COLO829 (cell line): ENCODE data around the gene PCSK7.
"Not testable (repeated sequence)": the region's sequence is repeated elsewhere in the genome, so short reads cannot be mapped to it uniquely, and the experiment has no call there.

ENCODE experiments used
- DNase-seq: peaks from one replicate; pipeline ENCODE4 v3.0.0; 2012; ENCODE audit warnings: low spot score

Gene PCSK7, protein sequence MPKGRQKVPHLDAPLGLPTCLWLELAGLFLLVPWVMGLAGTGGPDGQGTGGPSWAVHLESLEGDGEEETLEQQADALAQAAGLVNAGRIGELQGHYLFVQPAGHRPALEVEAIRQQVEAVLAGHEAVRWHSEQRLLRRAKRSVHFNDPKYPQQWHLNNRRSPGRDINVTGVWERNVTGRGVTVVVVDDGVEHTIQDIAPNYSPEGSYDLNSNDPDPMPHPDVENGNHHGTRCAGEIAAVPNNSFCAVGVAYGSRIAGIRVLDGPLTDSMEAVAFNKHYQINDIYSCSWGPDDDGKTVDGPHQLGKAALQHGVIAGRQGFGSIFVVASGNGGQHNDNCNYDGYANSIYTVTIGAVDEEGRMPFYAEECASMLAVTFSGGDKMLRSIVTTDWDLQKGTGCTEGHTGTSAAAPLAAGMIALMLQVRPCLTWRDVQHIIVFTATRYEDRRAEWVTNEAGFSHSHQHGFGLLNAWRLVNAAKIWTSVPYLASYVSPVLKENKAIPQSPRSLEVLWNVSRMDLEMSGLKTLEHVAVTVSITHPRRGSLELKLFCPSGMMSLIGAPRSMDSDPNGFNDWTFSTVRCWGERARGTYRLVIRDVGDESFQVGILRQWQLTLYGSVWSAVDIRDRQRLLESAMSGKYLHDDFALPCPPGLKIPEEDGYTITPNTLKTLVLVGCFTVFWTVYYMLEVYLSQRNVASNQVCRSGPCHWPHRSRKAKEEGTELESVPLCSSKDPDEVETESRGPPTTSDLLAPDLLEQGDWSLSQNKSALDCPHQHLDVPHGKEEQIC

DNA sequence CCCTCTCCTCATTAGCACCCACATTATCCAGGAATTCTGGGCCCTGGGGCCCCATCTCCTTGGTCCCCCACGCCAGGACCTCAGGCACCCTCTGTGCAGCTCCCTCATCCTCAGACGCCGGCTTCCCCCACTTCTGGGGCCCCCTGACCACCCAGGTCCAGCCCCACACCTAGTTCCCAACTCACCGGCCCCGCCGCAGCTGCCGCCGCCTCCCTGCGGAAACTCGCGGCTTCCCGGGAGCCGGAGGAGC is at the start of gene PCSK7:
Gene PCSK7 (minus strand): TSS at position 232 of the 250 bp plus-strand sequence. CDS start 2,229 bp downstream, outside the sequence.
- DNase-seq = peak; percentile 77

DNA sequence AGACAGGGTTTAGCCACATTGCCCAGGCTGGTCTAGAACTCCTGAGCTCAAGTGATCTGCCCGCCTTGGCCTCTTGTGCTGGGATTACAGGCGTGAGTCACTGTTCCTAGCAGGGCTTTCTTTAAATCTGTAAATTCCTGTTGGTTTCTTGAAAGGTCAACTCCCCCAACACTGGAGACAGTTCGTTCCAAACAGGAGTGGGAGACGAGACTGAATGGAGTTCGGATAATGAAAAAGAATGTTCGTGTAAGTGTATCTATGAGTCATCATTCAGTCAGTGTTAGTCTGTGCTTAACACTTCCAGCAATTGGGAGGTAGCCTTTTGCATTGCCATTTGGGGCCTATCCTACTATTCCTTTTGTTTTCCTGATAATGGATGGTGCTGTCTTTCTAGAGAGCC is 49.3 kb upstream of the PCSK7 start:
- peak; percentile 73 for DNase-seq

DNA sequence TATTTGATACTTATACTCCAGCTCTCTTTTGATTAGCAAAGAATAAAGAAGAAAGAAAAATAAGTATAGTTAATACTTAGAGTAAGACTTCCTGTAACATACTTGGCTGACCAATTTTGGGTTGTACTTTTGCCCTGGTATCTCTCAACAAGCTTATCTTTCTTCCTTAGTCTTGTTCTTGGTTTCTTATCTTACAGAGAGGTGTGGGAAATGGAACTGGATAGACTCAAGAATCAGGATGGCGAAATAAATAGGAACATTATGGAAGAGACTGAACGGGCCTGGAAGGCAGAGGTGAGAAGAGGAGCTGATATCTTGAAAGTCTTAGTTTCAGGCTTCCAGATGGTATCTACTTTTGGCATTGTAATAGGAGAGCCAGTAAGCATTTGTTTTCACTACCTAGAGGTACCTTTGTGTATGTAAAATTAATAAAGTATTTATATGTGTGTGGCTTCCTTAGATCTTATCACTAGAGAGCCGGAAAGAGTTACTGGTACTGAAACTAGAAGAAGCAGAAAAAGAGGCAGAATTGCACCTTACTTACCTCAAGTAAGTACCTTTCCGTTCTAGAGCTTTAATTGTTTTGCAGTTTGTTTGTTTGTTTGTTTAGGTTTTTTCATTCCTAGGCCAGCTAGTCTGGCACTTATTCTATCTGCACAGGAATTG is 48.0 kb upstream of the PCSK7 start:
- DNase-seq = no peak

DNA sequence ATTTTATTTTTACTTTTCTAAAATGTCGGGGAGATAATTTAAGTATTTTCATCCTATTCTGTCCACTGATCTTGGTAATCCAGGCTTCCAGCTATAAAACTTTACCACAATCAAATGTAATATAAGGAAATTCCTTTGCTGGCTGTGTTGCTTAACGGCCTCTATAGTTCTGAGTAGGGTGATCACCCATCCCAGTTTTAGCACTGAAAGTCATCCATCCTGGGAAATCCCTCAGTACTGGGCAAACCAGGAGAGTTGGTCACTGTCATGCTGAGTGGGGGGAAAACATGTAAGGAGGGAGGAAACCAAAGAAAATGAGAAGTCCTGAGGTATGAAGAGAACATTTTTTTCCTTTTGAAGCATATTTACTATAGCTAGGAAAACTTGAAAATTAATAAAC is 46.5 kb upstream of the PCSK7 start:
- DNase-seq = no peak

DNA sequence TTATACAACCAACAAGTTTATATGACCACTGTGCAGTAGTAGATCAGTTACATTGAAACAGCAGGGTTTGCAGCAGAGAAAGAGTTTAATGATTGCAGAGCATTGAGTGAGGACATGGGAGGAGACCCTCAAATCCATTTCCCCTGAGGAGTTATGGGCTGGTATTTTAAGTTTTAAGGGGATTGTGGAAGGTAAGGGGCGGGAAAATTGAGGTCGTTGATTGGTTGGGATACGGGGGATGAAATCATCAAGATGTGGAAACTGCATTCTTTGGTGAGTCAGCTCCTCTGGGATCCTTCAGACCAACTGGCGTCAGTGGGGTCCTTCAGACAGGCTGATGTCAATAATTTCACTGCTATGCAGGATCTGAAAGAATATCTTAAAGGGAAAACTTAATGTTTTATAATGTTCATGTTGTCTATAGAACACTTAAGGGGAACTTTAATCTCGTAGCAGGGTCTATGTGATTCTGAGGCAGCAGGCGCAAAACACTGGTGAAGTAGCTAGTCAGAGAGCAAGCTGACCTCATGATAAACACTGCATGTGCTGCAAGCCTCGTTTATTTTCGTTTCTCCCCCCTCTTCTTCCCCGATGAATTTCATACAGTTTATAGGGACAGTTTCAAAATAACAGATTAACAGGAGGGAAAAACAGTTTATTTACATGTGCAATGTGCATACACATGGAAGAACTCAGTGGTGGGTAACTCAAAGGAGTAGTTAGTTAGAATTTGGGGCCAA is 41.8 kb upstream of the PCSK7 start:
- no peak for DNase-seq

DNA sequence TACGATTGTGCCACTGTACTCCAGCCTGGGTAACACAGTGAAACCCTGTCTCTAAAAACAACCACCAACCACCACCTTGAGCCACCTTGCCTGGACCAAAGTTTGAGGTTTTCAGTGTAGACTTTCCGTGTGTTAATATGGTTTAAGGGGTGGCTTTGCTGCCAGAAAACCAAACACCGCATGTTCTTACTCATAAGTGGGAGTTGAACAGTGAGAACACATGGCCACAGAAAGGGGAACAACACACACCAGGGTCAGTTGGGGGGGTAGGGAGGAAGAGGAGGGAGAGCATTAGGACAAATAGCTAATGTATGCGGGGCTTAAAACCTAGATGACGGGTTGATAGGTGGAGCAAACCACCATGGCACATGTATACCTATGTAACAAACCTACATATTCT is 40.3 kb upstream of the PCSK7 start:
- DNase-seq = not testable (repeated sequence)

DNA sequence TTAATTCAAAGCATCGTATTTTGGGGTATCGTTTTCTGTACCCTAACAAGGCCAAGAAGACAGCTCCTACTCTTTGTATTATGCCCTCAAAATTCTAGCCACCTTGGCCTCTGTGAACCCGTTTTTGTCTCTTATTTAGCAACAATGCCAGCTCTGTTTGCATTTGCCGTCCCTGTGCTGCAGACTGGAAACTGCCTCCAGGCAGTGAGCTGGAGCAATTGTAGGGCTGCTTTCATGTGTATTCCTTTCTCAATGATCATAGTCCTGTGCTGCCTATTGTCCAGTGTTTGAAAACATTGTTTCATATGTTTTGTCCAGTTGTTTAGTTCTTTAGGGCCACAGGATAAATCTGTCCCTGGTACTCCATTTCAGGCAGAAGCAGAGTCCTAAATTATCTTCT is 39.3 kb upstream of the PCSK7 start:
- DNase-seq = peak; percentile 56

DNA sequence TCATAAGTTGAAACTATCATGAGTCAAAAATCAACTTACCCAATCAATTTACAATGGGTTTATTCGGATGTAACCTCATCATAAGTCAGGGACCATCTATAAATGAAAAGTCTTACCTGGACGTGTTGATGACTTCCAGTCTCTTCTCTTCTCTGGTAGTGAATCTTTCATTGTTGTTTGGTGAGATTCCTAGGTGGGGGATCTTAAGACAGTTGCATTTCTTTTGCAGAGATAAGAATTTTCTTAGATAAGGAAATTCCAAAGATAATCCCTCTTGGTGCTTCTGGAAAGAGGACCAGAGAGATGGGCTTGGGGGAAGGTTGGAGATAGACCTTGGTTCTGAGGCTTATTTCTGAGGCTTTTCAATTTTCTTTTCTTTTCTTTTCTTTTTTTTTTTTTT is 38.0 kb upstream of the PCSK7 start:
- no peak for DNase-seq

DNA sequence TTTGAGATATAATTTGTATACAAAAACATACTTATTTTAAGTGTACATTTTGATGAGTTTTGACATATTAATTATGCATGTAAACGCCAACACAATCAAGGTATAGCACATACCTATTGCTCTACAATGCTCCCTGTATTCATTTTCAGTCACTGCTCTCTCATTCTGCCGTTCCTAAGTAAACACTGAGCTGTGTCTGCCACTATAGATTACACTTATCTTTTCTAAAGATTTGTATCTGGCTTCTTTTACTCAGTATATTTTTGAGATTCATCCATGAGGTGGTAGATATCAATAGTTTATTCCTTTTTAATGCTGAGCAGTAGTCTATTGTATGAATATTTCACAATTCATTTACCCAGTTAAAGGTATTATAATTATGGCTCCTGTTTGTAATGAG is 33.9 kb upstream of the PCSK7 start:
- DNase-seq = no peak

DNA sequence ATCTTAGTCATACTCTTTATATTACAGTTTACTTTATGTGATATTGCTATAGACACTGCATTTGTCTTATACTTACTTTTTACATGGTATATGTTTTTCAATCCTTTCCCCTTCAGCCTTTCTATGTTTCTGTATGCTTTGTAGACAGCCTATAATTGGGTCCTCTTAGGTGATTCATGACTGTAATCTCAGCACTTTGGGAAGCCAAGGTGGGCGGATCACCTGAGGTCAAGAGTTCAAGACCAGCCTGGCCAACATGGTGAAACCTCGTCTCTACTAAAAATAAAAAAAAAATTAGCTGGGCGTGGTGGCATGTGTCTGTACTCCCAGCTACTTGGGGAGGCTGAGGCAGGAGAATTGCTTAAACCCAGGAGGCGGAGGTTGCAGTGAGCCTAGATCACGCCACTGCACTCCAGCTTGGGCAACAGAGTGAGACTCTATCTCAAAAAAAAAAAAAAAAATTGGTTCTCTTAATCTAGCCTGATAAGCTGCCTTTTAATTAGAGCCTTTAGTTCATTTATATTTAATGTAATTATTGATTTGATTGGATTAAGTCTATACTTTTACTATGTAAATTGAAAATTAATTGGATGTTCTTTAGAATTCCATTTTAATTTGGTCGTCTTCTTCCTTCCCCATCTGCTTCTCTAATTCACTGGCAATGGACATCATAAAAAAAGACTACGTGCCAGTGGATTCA is 32.9 kb upstream of the PCSK7 start:
- not testable (repeated sequence) for DNase-seq

DNA sequence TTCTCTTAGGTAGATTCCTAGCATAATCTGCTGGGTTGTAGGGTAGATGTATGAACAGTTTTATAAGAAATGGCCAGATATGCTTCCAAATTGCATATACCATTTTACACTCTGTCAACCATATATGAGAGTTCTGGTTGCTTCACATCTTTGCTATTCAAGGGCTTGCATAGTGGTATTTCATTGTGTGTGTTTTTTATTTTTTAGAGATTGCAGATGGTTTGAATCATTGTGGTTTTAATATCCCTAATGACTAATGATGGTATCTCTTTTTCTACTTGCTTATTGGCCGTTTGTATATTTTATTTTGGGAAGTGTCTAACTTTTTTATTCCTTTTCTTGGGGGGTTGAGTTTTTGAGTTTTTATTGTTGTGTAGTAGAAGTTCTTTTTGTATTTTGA is 27.5 kb upstream of the PCSK7 start:
- no peak for DNase-seq

DNA sequence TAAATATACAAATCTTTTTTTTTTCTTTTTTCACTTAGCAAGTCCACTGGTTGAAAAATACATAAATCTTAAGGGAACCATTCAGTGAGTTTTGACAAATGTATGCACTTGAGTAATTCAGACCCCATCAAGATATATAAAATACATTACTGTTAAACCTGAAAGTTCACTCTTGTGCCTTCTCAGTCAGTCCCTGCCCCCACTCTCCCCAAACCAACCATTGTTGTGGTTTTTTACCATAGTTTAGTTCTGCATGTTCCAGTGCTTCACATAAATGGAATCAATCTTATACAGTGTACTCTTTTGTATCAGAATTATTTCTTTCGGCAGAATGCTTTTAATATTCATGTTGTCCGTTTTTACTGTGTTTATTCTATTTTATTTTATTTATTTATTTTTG is 26.7 kb upstream of the PCSK7 start:
- DNase-seq = no peak

DNA sequence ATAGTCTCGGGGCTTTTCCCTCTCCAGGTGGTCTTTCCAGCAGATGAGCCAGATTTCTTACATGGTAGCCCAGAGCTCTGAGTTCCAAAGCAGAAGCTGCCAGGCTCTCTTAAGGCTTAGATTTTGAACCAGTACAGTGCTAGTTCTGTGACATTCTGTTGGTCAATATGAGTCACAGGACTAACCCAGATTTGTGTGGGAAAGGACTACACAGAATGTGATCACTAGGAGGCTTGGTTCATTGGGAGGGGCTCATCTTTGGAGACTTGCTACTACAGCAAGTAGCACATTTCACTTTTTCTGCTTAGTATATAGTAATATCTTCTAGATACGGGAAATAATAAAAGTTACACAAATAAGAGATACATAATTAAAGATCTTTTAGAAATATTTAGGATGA is 24.7 kb upstream of the PCSK7 start:
- no peak for DNase-seq

DNA sequence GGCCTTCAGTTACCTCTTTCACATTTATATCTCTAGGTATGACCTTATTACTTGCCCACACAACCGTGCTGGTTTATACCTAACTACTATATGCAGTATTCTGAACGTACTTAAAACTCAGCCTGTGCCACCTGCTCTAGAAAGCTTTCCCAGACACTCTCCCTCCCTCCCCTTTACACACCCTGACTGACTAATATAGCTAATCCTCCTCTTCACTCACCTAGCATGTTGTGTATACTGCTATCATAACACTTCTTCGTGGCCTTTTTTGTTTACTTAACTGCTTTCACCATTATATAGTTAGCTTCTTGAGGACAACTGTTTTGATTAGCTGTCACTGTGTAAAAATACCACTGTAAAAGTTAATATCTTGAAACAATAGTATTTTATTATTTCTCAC is 24.1 kb upstream of the PCSK7 start:
- DNase-seq = no peak

DNA sequence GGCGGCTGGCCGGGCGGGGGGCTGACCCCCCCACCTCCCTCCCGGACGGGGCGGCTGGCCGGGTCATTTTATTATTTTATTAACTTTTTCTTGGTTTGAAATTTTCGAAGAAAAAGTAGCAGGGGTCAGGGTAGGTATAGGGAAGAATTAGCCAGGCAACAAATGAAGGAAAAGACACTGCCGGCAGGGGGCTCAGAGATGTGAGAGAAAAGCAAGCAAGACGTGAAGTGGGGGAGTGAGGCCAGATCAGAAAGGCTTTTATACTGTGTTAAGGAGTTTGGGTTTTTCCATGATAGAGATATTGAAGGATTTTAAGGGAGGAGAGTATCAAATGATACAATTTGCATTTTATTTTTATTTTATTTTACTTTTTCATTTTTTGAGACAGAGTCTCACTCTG is 19.6 kb upstream of the PCSK7 start:
- DNase-seq = no peak

DNA sequence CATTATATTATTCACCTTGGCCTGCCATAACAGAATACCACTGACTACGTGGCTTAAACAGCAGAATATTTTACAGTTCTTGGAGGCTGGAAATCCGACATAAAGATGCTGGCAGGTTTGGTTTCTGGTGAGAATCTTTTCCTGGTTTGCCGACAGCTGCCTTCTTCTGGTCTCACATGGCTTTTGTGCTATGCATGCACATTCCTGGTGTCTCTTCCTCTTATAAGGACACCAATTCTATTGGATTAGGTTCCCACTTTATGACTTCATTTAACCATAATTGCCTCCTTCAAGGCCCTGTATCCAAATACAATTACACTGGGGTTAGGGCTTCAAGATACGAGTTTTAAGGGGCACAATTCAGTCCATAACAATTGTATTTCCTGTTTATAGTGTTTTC is 17.7 kb upstream of the PCSK7 start:
- DNase-seq = no peak

DNA sequence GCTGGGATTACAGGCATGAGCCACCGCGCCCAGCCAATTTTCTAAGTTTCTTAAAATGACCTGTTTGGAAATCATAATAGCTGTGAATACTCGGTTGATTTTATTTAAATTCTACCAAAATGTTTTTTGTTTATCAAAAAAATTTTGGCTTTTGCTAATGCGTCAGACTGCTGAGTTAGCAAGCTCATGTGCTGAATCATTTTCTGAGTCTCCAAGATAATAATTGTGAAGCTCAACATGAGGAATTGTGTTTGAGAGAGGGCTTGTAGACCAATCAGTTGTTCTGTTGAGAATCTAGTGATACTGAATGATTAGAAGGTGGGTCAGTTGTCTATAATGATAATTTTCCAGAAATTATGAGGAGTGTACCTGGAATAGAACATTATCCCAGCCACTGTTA is 16.5 kb upstream of the PCSK7 start:
- DNase-seq = no peak

DNA sequence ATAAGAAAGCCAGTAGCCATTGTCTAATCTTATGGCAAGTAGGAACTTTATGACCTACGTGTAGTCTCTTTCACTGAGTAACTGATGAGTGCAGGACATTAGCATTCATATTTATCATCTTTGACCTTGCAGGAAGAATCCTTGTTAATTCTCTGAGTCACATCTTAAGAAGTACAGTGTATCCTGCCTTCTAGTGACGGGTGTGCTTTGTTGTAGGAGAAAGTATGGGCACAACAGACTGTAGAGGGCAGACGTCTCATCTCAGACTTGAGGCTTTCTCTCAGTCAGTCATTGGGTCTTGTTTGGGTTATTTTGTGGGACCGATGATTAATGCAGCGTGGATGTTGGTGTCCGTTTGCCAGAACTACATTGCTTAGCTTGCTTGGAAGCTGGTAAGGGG is 7.4 kb upstream of the PCSK7 start:
- DNase-seq = peak; percentile 55

DNA sequence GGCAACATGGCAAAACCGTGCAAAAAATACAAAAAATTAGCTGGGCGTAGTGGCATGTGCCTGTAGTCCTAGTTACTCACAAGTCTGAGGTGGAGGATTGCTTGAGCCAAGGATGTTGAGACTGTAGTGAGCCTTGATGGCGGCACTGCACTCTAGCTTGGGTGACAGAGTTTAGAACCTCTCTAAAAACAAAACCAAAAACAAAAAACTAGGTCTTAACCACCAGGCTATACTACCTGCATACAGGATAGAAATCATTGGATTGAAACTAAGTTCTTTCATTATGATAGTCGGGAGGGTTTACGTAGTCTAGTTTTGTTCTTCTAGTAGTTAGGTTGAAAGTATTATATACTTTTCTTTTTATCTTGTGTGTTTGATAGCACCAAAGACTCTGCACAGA is 6.3 kb upstream of the PCSK7 start:
- DNase-seq = no peak

DNA sequence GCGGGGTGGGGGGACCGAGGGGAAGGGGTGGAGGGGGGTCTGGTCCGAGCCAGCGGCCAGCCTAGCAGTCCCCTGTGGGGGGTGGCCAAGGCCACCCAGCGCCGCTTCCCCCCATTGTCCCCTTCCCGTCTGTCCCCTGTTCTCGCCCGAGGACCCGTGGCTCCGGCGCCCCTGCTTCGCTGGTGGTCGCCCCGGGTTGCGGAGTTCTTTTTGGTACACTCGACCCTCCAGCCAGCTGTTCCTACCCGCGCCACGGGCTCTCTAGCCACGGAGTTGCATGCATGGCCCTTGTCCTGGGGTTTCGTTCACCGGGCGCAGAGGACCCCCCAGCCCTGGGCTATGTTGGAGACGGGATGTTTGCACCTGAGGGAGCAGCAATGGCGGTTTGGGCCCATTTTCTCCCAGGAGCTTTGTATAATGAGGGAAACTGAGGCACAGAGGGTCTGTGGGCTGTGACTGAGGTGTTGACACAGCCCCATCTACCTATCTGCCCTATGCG is 1.1 kb upstream of the PCSK7 start:
- no peak for DNase-seq

DNA sequence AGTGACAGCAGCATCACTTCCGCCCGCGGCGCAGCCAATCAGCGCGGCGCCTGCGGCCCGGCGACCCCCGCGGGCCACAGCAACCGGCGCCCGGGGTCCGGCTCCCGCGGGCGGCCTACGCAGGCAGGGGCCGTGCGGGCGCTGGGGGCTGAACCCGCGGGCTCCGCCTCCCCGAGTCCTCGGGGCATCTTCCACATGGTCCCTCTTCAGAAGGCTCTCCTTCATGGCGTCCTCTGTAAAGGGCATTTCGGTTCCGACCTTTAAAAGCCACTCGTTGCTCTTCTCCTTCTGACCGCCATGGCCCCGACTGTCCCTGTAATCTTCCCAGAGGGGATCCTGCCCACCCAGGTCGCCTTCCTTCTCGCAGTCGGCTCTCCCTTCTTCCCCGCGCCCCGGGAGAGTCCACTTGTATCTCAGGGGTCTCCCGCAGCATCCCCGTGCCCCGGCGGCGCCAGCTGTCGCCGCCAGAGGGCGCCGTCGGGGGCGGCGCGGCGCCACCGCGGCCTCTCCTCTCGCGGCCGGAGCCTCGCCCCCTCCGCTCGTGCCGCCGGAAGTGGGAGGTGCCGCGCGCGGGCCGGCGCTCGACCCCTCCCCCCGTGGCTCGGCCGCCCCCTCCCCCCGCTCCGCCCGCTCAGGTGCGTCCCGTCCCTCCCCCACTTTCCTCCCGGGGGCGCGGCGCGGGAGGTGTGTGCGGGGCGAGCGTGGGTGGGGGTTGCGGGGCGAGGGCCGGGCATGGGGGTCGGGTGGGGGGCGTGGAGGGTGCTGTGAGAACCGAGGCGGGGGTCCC is 412 bp upstream of the PCSK7 start, which contains the start of gene RNF214:
Gene RNF214 (plus strand): TSS at position 580 of the 787 bp plus-strand sequence. CDS start 1,602 bp downstream, outside the sequence.
- DNase-seq = peak; percentile 85
